Measurements from ENCODE around the gene POLR2E. TPM values are rescaled to one million over a fixed set of nuclear protein-coding genes. Genes with fewer than 3 reads are reported as not detected.
A peak's percentile ranks its signal among the peaks of the same experiment; 100 is the strongest.

Gene POLR2E
- total RNA-seq, 1 experiment from 2014 or later = 279 TPM

DNA sequence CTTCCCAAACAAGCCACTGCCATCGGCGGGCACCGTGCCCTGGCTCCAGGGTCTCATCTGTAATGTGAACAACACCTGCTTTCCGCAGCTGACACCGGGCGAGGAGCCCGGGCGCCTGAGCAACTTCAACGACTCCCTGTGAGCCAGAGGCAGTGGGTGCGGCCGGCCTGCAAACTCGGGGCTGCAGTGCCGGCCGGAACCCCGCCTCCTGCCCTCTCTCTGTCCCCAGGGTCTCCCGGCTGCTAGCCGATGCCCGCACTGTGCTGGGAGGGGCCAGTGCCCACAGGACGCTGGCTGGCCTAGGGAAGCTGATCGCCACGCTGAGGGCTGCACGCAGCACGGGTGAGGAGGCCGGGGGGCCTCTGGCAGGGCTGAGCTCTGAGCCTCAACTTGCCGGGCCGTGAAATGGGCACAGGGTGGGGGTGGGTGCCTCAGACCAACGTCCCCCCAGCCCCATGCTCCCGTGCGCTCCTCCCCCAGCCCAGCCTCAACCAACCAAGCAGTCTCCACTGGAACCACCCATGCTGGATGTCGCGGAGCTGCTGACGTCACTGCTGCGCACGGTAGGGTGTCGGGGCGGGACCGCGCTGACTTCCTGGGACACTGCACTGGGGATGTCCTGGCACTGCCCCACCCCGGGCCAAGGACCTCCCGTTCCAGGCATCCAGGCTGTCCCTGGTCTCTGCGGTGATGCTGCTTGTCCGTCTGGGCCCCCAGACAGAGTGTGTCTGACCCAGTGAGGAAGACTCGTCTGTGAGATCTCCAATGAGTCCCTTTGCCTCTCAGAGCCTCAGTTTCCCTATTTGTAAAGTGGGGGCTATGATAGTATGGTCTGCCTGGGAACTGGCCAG lies 53.1 kb downstream of the POLR2E start:
- BruUV-seq (replicated peaks) = no TSS peak
- TF ChIP-seq POLR2AphosphoS5 (IDR thresholded peaks at IDR 0.05; ENCODE audit: low read depth, low read length) (peak; percentile 50; the same call in 1 of the 2 replicates), TCF7L2 (IDR thresholded peaks at IDR 0.05; ENCODE audit: low read depth, low read length) (no peak)
- in situ Hi-C loops (cut with HindIII; ENCODE audit: low pct_unique_long_range_greater_than_20kb, low sequenced_read_pairs) (no loop called here), intact Hi-C loops (cut with micrococcal nuclease; ENCODE audit: unreplicated experiment) (no loop called here)
- Histone ChIP-seq H3K27me3 (ENCODE audit: control insufficient read depth, insufficient read depth, low read length) (no peaks in the 10 kb centered on the region), H3K4me1 (ENCODE audit: control insufficient read depth, insufficient read depth, low read length) (peaks cover 19% of the 10 kb centered on the region), H3K9me3 (ENCODE audit: control insufficient read depth, insufficient read depth, low read depth, low read length) (no peaks in the 10 kb centered on the region), H3K27ac (ENCODE audit: low read length) (peak overlapping the region; percentile 92), H3K4me3 (ENCODE audit: low read depth in 2 of 2, low read length in 2 of 2) (peak overlapping the region; percentile 63 to 82), H3K36me3 (ENCODE audit: control insufficient read depth, insufficient read depth, low read length) (peaks cover 4% of the 10 kb centered on the region; the same call in 1 of the 2 replicates)
- POLR2A ChIA-PET = interaction anchor here (0.6 kb wide), 3 partner anchors 9 to 66 kb away, joined by 3 to 7 read pairs (median 4); no protein-coding TSS in a partner anchor
- ATAC-seq (peak; percentile 76), DNase-seq (ENCODE audit: low read depth, low spot score) (peak; percentile 47)
- CTCF ChIA-PET = interaction anchor here (0.6 kb wide), 1 partner anchor 35 kb away, joined by 7 read pairs; no protein-coding TSS in a partner anchor

DNA sequence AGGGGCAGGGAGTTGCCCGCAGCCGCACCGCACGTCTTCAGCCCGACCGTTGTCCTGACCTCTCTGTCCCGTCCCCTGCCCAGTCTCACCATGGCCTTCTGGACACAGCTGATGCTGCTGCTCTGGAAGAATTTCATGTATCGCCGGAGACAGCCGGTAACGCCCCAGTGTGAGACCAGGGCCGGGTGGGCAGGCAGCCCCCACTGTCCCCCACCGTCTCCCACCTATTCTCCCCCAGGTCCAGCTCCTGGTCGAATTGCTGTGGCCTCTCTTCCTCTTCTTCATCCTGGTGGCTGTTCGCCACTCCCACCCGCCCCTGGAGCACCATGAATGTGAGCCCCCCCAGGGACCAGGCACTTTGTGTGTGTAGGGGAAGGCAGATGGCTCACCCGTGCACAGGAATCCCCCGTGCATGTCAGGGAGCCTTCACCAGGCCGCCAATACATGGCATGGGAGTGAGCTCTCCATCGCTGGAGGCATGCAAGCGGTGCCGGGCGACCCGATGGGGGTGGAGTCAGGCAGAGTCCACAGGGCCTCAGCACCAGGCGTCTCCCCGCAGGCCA lies 53.8 kb downstream of the POLR2E start:
- Histone ChIP-seq H3K9me3 (ENCODE audit: control insufficient read depth, insufficient read depth, low read depth, low read length) (no peaks in the 10 kb centered on the region), H3K27me3 (ENCODE audit: control insufficient read depth, insufficient read depth, low read length) (no peaks in the 10 kb centered on the region), H3K36me3 (ENCODE audit: control insufficient read depth, insufficient read depth, low read length) (peaks cover 6% of the 10 kb centered on the region; the same call in 1 of the 2 replicates), H3K27ac (ENCODE audit: low read length) (peak overlapping the region; percentile 92), H3K4me1 (ENCODE audit: control insufficient read depth, insufficient read depth, low read length) (peaks cover 19% of the 10 kb centered on the region), H3K4me3 (ENCODE audit: low read depth in 2 of 2, low read length in 2 of 2) (peak overlapping the region; percentile 63 to 82)
- ATAC-seq (peak; percentile 0; the same call in 1 of the 2 replicates), DNase-seq (ENCODE audit: low read depth, low spot score) (no peak)
- ChIA-PET POLR2A (interaction anchor here (0.5 kb wide), 1 partner anchor 13 kb away, joined by 5 read pairs; no protein-coding TSS in a partner anchor), CTCF (interaction anchor here (0.6 kb wide), 1 partner anchor 239 kb away, joined by 3 read pairs; no protein-coding TSS in a partner anchor)
- TF ChIP-seq, protein P1, sequence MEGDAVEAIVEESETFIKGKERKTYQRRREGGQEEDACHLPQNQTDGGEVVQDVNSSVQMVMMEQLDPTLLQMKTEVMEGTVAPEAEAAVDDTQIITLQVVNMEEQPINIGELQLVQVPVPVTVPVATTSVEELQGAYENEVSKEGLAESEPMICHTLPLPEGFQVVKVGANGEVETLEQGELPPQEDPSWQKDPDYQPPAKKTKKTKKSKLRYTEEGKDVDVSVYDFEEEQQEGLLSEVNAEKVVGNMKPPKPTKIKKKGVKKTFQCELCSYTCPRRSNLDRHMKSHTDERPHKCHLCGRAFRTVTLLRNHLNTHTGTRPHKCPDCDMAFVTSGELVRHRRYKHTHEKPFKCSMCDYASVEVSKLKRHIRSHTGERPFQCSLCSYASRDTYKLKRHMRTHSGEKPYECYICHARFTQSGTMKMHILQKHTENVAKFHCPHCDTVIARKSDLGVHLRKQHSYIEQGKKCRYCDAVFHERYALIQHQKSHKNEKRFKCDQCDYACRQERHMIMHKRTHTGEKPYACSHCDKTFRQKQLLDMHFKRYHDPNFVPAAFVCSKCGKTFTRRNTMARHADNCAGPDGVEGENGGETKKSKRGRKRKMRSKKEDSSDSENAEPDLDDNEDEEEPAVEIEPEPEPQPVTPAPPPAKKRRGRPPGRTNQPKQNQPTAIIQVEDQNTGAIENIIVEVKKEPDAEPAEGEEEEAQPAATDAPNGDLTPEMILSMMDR (IDR thresholded peaks at IDR 0.05) = no peak
- no peak for TF ChIP-seq SIN3A (IDR thresholded peaks at IDR 0.05; ENCODE audit: borderline replicate concordance, insufficient read depth, low read depth, low read length)
- TF ChIP-seq, protein P2, sequence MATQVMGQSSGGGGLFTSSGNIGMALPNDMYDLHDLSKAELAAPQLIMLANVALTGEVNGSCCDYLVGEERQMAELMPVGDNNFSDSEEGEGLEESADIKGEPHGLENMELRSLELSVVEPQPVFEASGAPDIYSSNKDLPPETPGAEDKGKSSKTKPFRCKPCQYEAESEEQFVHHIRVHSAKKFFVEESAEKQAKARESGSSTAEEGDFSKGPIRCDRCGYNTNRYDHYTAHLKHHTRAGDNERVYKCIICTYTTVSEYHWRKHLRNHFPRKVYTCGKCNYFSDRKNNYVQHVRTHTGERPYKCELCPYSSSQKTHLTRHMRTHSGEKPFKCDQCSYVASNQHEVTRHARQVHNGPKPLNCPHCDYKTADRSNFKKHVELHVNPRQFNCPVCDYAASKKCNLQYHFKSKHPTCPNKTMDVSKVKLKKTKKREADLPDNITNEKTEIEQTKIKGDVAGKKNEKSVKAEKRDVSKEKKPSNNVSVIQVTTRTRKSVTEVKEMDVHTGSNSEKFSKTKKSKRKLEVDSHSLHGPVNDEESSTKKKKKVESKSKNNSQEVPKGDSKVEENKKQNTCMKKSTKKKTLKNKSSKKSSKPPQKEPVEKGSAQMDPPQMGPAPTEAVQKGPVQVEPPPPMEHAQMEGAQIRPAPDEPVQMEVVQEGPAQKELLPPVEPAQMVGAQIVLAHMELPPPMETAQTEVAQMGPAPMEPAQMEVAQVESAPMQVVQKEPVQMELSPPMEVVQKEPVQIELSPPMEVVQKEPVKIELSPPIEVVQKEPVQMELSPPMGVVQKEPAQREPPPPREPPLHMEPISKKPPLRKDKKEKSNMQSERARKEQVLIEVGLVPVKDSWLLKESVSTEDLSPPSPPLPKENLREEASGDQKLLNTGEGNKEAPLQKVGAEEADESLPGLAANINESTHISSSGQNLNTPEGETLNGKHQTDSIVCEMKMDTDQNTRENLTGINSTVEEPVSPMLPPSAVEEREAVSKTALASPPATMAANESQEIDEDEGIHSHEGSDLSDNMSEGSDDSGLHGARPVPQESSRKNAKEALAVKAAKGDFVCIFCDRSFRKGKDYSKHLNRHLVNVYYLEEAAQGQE (IDR thresholded peaks at IDR 0.05; ENCODE audit: insufficient read depth in 1 of 2, low read depth in 2 of 2, low read length in 1 of 2) = no peak
- TF ChIP-seq POLR2AphosphoS5 (IDR thresholded peaks at IDR 0.05; ENCODE audit: low read depth, low read length) = no peak
- in situ Hi-C loops (cut with HindIII; ENCODE audit: low pct_unique_long_range_greater_than_20kb, low sequenced_read_pairs) = no loop called here
- intact Hi-C loops (cut with micrococcal nuclease; ENCODE audit: unreplicated experiment) = no loop called here
- no TSS peak for BruUV-seq (replicated peaks)

All from Panc1 (cell line).